Measurements from ENCODE around the gene FN1.

The FN1 gene

DNA sequence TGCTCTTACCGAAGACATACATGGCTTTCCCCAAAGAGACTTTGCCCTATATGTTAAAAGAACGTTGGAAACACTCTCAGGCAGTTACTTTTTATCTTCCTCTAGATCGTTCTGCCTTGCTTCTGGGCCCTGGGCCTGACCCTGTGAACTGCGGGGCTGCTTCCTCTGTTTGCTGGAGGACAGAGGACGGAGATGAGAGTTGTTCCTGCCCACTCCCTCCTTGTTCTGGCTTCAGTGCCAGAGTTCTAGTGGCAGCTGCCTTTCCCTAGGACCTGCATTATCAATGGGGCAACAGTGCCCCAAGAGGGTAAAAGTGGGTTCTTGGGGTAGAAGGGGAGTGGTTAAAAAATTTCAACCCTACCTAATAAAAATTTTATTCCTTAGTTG, 6.5 kb upstream of the FN1 start:
- DNase-seq (ENCODE audit: low spot score) (no peak), FAIRE-seq (no peak)

DNA sequence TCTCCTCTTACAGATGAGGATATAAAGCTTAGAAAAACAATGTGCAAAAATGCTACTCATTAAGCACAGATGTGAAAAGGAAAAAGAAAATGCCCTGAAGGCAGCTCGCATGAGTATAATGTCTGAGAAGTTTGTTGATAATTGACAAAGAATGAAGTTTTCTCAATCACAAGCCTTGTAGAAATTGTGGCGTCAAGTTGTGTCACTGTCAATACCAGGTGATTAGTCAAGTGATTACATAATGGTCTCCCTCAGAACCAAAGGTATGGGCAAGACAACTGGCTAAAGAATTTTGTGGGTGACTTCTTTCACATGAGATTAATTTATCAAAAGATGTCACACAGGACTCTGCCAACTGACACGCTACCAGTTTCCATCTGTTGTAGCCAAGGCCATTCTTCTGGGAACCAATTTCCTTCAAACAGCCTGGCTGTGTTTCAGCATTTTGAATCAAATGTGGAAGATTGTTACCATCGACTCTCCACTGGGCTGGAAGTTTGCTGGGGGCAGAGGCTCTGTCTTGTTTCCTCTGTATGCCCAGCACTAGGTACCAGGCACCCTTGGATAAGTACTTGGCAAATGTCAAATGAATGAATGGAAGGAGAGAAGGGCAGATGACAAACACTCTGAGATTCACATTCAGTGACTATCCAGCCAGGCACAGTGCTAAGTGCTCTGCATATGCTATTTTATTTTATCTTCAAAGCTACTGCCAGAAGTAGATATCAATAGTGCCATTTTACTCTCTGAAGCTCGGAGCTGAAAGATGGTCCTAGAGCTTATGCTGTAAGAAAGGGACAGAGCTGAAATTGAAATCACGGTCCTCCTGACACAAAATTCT, 5.9 kb upstream of the FN1 start:
- DNase-seq (ENCODE audit: low spot score) (no peak), FAIRE-seq (no peak)

DNA sequence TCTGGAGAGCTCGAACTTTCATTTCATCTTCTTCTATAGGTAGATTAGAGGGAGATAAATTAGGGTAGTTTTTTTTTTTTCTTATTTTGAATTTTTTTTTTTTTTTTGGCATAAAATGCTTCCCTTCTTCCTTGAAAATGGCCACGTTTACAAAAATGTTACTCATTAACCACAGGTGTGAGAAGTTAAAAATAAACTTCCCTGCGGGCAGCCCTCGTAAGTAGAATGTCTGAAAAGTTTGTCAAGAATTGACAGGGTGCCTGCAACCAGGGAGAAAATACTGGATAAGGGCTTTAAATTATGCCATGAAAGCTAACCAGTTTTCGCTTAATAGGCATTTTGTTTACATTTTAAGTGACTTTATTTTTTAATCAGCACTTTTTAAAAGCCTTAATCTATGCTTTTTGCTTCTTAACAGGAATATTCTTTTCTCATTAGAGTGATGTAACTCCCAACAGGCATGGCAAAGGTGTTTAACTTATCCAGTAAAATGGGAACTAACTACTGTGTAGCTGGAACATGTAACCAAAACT, 4.2 kb upstream of the FN1 start:
- DNase-seq (ENCODE audit: low spot score) (no peak), FAIRE-seq (no peak)

DNA sequence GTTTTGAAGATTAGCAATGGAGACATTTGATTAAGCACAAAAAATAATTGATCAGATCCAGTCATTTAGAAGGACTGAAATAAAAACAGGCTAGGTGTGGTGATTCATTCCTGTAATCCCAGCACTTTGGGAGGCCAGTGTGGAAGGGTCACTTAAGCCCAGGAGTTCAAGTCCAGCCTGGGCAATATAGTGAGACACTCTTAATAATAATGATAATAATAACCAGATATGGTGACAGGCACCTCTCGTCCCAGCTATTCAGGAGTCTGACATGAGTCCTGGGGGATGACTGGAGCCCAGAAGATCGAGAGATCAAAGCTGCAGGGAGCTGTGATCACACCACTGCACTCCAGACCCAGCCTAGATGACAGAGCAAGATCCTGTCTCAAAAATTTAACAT, 3.5 kb upstream of the FN1 start:
- DNase-seq (ENCODE audit: low spot score): no peak
- FAIRE-seq: no peak

DNA sequence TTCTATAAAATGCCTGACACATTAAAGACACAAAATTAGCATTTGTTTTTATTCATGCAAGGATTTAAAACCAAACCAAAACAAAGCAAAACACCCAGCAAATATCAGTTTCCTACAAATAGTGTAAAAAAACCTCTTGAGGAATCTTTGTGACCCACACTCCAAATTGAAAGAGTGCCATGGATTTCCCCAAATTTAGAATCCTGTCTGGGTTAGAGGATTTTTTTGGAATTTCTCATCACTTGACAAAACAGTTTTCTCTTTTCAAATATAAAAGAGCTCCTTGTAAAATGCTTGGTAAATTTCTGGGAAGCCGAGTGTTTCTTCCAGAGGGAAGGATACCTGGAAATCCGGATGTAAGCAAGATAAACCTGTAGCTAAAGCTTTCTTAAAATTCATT, 1.7 kb upstream of the FN1 start:
- no peak for FAIRE-seq
- no peak for DNase-seq (ENCODE audit: low spot score)

DNA sequence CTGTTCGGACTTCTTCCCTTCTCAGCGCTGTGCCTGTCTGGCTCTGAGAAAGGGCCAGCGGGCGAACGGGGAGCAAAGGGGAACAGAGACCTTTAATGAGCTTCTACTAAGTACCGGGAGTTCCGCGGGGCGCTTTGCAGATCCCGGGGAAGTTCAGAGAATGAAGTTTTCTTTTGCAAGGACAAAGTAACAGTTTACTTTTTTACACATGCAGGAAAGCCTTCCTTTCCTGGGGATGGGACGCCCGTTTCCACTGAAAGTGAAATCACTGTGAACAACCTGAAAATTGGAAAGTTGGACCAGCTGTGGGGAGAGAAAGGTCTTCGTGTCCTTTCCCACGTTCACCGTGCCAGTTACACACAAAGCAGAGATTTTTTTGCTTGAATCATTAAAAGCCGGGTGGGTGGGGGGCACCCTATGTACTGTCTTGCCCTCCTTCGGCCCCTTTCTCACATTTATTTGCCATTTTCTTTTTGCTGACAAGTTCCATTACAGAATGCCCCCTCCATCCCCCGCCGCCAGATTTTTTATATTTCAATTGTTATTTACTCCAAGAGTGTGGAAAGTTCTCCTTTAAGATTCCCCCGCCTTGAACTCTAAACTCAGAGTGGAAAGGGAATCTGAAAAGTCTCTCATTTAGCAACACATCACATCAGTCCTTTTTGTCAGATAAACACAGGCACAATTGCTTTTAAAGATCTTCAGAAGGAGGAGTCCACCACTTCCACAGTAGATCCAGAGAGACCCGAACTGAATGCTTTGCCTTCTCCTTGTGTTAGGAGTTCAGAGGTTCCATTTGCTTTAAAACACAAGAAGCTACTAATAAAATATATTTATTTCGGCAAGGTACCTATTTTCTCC, 1.1 kb upstream of the FN1 start:
- peak; percentile 35 for DNase-seq (ENCODE audit: low spot score)
- no peak for FAIRE-seq

DNA sequence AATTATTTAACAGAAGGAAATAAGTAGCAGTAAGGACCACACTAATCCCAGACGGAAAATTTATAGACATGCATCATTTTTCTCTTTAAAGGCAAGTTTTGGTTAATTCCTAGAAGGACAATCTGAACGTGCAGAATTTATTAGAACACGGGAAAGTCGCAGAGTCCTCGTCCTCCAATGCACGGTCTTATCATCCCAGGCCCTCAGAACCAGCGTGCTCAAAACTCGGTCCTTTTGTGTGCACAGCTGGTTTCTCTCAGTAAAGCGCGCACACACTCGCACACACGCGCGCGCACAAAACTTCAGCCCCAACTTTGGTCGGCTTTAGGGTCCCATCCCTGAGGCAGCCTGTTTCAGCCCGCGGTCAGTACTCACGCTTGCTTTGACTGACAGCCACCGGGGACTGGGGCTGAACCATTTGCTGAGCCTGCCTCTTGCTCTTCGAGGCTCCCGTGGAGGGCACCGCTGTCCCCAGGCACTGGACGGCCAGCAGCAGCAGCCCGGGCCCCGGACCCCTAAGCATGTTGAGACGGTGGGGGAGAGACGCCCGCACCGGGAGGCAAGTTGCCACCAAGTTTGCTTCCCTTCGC, 493 bp downstream of the FN1 start:
- FAIRE-seq: no peak
- peak; percentile 29 for DNase-seq (ENCODE audit: low spot score)

DNA sequence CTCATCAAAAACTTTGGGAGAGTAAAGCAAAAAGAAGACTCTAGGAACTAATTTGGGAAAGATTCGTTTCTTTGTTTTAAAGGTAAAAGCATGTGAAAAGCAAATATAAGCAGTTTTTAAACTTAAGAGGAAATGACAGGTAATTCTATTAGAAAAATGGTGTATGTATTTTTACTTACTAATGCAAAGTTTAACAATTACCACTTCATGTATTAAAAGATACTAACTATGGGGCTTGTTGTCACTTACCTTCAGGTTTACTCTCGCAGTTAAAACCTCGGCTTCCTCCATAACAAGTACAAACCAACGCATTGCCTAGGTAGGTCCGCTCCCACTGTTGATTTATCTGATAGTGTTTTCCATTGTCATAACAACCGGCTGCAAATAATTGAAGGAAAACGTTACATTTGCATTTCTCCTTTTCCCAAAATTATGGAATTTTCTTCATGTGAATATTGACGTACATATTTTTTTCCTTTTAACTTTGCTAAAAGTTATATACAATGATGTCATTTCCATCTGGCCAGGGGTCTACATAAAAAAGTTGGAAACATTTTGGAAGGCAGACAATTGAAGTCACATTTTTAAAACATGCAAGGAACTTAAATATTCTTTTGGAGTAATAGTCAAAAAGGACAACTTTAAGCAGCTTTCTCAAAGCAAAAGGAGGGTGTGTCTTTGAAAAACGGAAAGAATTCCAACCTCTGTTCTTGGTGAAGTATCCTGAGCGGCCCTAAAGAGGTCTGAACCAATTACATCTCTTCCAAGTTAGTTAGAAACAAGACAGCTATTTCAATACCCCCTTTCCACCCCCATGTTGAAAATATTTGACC, 1.2 kb downstream of the FN1 start:
- FAIRE-seq (no peak), DNase-seq (ENCODE audit: low spot score) (no peak)

DNA sequence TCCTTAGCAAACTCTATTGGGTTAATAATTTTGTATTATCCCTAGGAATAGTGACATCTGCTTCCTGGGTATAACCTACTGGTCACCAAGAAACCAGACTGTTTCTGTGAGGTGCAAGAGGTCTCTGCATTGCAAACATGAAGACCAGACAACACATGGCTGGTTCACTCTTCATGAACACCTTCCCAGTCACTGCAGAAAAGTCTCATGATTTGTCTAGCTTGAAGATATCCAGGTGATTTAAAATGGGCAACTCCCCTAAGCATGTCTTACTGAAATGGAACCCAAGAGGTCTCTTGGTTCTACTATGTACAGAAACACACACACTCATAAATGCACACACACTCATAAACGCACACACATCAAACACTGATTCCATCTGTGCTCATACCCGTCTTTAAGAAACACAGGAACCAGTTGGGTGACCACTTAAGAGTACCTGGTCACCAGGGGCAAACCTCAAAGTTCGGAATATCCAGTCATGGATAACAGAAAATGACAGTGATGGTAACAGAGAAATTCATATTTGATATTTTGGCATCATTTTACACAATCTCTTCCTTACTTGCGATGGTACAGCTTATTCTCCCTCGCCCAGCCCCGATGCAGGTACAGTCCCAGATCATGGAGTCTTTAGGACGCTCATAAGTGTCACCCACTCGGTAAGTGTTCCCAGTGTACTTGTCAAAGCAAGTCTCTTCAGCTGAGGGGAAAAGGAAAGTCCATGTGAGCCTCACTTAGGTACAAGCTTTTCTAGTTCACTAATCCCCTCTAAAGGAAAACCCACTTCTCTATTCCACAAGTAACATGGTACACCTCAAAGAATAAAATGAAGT, 2.9 kb downstream of the FN1 start:
- FAIRE-seq (no peak), DNase-seq (ENCODE audit: low spot score) (no peak)

DNA sequence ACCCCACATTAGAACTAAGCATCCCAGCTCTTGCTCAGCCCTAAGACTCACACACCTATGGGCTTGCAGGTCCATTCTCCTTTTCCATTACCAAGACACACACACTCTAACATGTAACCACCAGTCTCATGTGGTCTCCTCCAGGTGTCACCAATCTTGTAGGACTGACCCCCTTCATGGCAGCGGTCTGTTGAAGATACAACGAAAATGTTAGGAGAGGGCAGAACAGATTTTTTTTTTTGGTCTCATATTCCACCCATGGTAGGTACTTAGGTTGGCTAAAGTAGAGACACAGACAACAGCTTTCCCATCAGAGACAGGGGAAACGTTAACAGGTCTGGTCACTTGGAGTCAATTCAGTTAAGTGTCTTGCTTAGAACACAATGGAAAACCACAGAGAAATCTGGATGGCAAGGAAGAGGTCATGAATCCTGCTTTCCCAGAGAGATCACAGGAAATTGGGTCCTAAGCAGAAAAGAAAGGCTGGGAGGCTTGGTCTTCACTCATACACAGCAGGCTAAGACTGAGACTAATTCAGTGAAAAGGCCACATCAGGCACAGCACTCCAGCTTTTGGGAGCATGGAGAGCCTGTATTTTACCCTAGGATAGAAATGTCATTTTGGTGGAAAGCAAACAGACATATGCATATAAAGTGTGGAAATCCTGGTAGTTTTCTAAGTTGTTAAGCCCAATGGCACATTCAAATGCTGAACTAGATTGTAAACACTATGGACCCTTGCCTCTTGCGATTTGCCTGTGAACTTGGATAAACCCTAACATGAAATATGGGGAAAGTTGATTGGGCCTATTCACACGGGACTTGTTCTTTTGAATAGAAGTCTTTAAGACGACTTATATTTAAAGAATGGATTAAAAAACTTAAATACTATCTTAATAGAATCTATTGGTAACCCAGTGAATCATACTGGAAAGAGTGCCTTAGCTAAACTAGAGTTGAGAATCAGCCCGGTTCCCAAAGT, 3.8 kb downstream of the FN1 start:
- FAIRE-seq: no peak
- no peak for DNase-seq (ENCODE audit: low spot score)

DNA sequence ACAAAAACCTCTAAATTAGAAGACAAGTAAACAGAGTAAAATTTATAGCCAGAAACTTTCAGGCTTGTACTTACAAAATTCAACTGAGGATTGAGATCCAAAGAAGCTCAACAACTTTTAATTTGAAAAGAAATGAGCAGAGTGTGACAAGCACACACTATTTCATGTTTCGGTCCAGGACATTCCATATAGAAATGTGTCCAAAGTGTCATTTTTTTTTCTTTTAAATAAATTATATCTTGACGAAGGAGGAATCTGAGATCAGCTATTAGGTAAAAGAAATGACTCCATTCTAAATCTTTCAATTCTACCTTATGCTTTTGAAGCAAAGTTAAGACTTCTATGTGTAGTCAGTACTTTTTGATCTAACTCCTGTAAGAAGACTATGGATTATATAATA, 4.6 kb downstream of the FN1 start:
- FAIRE-seq (no peak), DNase-seq (ENCODE audit: low spot score) (no peak)

DNA sequence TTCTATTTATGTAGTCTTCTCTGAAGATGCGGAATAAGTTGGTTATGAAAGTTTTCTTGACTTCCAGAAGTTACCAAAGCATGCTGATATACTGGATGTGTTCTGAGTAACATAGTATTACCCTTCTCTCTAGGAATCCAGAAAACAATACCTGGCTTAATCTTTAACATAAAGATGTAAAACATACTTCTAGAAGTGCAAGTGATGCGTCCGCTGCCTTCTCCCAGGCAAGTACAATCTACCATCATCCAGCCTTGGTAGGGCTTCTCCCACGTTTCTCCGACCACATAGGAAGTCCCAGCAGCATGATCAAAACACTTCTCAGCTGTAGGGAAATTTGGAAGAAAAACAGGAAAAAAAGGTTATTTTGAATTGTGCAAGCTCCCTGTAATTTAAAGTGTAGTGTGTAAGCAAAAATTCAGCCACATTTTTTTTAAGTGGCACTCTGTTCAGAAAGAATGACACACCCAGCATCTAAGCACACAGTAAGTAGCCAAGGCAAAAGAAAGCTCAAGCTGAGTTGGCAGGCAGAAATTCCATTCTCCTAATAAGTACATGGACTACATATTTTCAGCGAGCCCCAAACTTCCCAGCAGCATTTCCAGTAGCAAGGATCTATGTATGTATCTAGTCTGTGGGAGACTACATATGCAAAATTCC, 5.2 kb downstream of the FN1 start:
- no peak for DNase-seq (ENCODE audit: low spot score)
- FAIRE-seq: no peak

DNA sequence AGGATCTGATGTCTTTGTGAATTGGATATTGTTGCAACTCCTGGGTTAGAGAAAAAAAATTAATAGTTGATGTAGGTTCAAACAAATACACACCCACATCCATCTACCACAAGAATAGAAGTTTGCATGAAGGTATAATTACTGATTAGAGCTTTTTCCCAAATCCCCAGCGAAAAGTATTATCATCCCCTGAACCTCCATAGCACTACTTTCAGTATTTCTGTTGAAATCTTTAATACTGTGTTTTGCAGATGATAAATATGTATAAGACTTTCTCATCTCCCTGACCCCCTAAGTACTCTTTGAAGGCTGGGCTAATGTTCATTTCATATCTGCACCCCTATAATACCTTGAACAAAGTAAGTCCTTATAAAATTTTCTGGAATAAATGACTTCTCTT, 6.4 kb downstream of the FN1 start:
- FAIRE-seq (no peak), DNase-seq (ENCODE audit: low spot score) (no peak)

DNA sequence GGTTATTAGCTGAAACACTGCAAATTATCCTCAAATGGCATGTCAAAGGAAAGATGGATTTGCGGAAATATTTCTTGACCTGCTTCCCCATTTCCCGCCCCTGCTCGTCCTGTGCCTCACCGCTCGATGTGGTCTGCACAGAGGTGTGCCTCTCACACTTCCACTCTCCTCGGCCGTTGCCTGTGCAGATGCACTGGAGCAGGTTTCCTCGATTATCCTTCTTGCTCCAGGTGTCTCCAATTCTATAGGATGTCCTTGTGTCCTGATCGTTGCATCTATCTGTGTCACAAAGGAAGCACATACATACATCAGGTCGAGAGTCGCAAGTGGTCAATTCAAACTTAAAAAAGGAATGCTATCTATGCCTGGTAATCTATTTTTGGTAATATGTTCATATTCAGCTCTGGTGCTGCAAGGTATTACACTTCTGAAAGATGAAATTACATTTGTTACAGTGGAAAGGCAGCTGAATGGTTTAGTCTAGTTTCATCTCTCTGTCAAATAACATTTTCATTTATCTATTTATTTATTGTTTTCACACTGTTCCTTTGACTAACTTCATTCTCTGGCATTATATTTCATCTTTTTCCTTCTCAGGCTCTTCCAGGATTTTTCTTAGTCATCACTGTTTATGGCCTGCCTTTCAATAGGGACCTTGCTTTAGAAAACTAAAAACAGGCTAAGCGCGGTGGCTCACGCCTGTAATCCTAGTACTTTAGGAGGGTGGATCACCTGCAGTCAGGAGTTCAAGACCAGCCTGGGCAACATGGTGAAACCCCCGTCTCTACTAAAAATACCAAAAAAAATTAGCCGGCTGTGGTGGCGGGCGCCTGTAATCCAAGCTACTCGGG, 7.6 kb downstream of the FN1 start:
- DNase-seq (ENCODE audit: low spot score): no peak
- FAIRE-seq: no peak

DNA sequence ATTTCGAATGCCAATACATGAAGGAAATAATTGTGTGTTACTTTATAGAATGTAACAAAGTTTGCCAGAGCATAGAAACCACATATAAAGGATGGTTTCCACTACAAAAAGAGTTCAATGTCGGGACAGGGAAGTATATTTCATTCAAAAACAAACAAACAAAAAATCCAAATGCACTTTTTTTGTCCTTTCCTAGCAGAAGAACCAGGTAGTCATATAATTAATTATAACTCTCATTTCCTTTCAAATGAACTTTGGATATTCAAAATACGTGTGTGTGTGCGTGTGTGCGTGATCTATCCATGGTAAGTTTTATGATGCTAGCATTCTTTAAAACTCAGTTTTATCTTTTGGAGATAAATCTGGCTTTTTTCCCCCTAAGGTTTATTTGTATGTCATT, 8.3 kb downstream of the FN1 start:
- no peak for DNase-seq (ENCODE audit: low spot score)
- no peak for FAIRE-seq

DNA sequence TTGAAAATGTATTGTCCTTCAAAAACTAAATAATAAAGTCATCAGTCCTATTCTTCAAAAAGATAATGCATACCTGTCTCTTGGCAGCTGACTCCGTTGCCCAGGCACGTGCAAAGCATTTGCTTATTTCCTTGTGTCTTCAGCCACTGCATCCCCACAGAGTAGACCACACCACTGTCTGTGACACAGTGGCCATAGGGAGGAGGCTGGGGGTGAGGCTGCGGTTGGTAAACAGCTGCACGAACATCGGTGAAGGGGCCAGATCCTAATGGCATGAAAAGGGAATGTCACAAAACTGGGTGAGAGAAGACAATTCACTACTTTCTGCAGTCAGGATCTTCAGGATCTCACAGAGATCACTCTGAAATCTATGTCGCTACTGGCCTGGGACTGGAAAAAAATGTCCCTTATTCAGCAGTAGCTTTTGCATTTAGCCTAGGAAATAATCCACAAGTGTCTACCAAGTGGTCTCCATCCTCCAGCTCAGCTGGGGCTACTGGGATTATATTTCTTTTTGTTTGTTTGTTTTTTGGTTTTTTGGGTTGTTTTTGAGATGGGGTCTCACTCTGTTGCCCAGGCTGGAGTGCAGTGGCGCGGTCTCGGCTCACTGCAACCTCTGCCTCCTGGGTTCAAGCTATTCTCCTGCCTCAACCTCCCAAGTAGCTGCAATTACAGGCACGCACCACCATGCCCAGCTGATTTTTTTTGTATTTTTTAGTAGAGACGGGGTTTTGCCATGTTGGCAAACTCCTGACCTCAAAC, 10.7 kb downstream of the FN1 start:
- DNase-seq (ENCODE audit: low spot score) (no peak), FAIRE-seq (no peak)

Data from urothelium cell line (cell line).